RWPE1 (cell line): ENCODE results near the gene PCDHB8.
A peak's percentile ranks its signal among the peaks of the same experiment; 100 is the strongest.
"Not testable (repeated sequence)": the region's sequence is repeated elsewhere in the genome, so short reads cannot be mapped to it uniquely, and the experiment has no call there.

Experiments used
- CTCF ChIA-PET: fragments of 350-600 bp; sonication (Branson Sonifier 250); formaldehyde crosslinking; extraction: SDS; loops from one replicate; lab custom pipeline; 2021; lab: Yijun Ruan, JAX
- POLR2A ChIA-PET: fragments of 400-600 bp; formaldehyde crosslinking; extraction: SDS; loops from one replicate; lab custom pipeline; 2020; ENCODE audit warnings: antibody characterized with exemption; ENCODE audit not compliant: low non-redundant PET; lab: Yijun Ruan, JAX
- DNase-seq: peaks from one replicate; pipeline ENCODE4 v3.0.0; 2012; ENCODE audit warnings: low spot score
- H3K27ac ChIP-seq: fragments of 450-650 bp; 2 replicates; pipeline ENCODE4 v1.5.1; 2017
- CTCF ChIP-seq: fragments of 450-650 bp; conservative IDR thresholded peaks from 2 replicates; pipeline ENCODE4 v1.5.1; 2017; ENCODE audit warnings: low read depth, mild to moderate bottlenecking

Gene PCDHB8

GRCh38 chr5:141177577-141178191, at the start of gene PCDHB8:
Gene PCDHB8, plus strand, starts transcription at chr5:141177790. Its CDS starts 245 bp downstream, at chr5:141178035.
- CTCF ChIA-PET, H3K27ac ChIP-seq, POLR2A ChIA-PET, DNase-seq: not testable (repeated sequence)

GRCh38 chr5:141135030-141135717, 42.4 kb upstream of the PCDHB8 start, which contains the start of gene PCDHB5:
Gene PCDHB5, plus strand, starts transcription at chr5:141135206. Its CDS starts 229 bp downstream, at chr5:141135435.
- ChIA-PET POLR2A (no interaction called here), CTCF (interaction anchor here (0.6 to 0.7 kb wide), 2 partner anchors 52 to 309 kb away, joined by 3 read pairs; no protein-coding TSS in a partner anchor)
- no peak for DNase-seq
- H3K27ac ChIP-seq, result no peak within 1 kb of the TSS
- peak; percentile 63 for TF ChIP-seq CTCF

GRCh38 chr5:141135718-141136266, 41.8 kb upstream of the PCDHB8 start:
- no peak for DNase-seq
- CTCF ChIA-PET, result interaction anchor here (0.7 kb wide), 1 partner anchor 52 kb away, joined by 3 read pairs; no protein-coding TSS in a partner anchor
- H3K27ac ChIP-seq, result no peak overlapping the region
- POLR2A ChIA-PET, result no interaction called here
- TF ChIP-seq CTCF, result no peak

GRCh38 chr5:141137346-141137745, 40.2 kb upstream of the PCDHB8 start:
- DNase-seq, H3K27ac ChIP-seq, CTCF ChIA-PET, POLR2A ChIA-PET: not testable (repeated sequence)

- ChIA-PET CTCF (interaction anchor here (0.6 to 1.2 kb wide), 5 partner anchors 18 to 411 kb away, joined by 3 to 4 read pairs (median 3); partner anchors contain the start of gene PCDHA8), POLR2A (no interaction called here)
- peak; percentile 26 for DNase-seq
Measured at GRCh38 chr5:141149812-141150211, 27.8 kb upstream of the PCDHB8 start, which contains the start of gene PCDHB6. Gene PCDHB6, plus strand, starts transcription at chr5:141150057. Its CDS starts 201 bp downstream, at chr5:141150258.

GRCh38 chr5:141150224-141150992, 27.2 kb upstream of the PCDHB8 start:
- CTCF ChIA-PET, result interaction anchor here (0.6 to 1.2 kb wide), 8 partner anchors 19 to 424 kb away, joined by 3 to 4 read pairs (median 3); partner anchors contain the start of genes PCDHA8 and PCDHB14
- DNase-seq, result no peak
- TF ChIP-seq CTCF, result no peak
- H3K27ac ChIP-seq, result no peak overlapping the region
- POLR2A ChIA-PET, result interaction anchor here (0.6 kb wide), 1 partner anchor 309 kb away, joined by 3 read pairs; no protein-coding TSS in a partner anchor

More at GRCh38 chr5:141149812-141150211, 27.8 kb upstream of the PCDHB8 start, which contains the start of gene PCDHB6:
- no peak within 1 kb of the TSS for H3K27ac ChIP-seq
- TF ChIP-seq CTCF, result peak; percentile 28
